Chondrocyte (in vitro differentiated cells): Measurements from ENCODE around the gene CAPSL. TPM values are rescaled to one million over a fixed set of nuclear protein-coding genes. Genes with fewer than 3 reads are reported as not detected.

Experiments used
- DNase-seq: peaks from one replicate; pipeline ENCODE4 v3.0.0; 2021; ENCODE audit warnings: mixed read lengths, low spot score
- H3K27ac Mint-ChIP-seq: one replicate; pipeline ENCODE4 v1.8.0; 2021; ENCODE audit warnings: mild to moderate bottlenecking, moderate library complexity, mixed read lengths; ENCODE audit not compliant: unreplicated experiment
- H3K27me3 Mint-ChIP-seq: 2 replicates; pipeline ENCODE4 v1.8.0; 2021; ENCODE audit warnings: low read depth, mixed read lengths
- H3K36me3 Mint-ChIP-seq: 2 replicates; pipeline ENCODE4 v1.8.0; 2021; ENCODE audit warnings: low read depth, mixed read lengths
- H3K4me1 Mint-ChIP-seq: 2 replicates; pipeline ENCODE4 v1.8.0; 2021; ENCODE audit warnings: low read depth, mild to moderate bottlenecking, mixed read lengths
- H3K4me3 Mint-ChIP-seq: one replicate; pipeline ENCODE4 v1.8.0; 2021; ENCODE audit warnings: mild to moderate bottlenecking, moderate library complexity, mixed read lengths; ENCODE audit not compliant: unreplicated experiment
- H3K9me3 Mint-ChIP-seq: 2 replicates; pipeline ENCODE4 v1.8.0; 2021; ENCODE audit warnings: low read depth, mixed read lengths
- CTCF ChIP-seq: fragments of 200-600 bp; sonication (generic); IDR thresholded peaks from 2 replicates; pipeline ENCODE4 v1.5.0; 2021; ENCODE audit warnings: antibody characterized with exemption, mild to moderate bottlenecking, moderate library complexity
- total RNA-seq: library from RNA; stranded (reverse); gene quantifications from 3 replicates; pipeline ENCODE4 v1.2.1, GENCODE V29; 2021

Gene CAPSL
- total RNA-seq, 1 donor from 2014 or later: not detected

- Mint-ChIP-seq H3K4me1 (no peaks in the 10 kb centered on the region), H3K27ac (no peak overlapping the region), H3K4me3 (no peak overlapping the region), H3K27me3 (peaks cover 10% of the 10 kb centered on the region), H3K36me3 (no peaks in the 10 kb centered on the region), H3K9me3 (peaks cover 2% of the 10 kb centered on the region)
- no peak for DNase-seq
- no peak for TF ChIP-seq CTCF
Measured at GRCh38 chr5:35971878-35972210, 33.4 kb upstream of the CAPSL start.

GRCh38 chr5:35971186-35971877 lies 32.9 kb upstream of the CAPSL start:
- peaks cover 2% of the 10 kb centered on the region for H3K9me3 Mint-ChIP-seq
- peaks cover 12% of the 10 kb centered on the region for H3K27me3 Mint-ChIP-seq
- no peak for TF ChIP-seq CTCF
- no peaks in the 10 kb centered on the region for H3K4me1 Mint-ChIP-seq
- H3K27ac Mint-ChIP-seq: no peak overlapping the region
- no peak overlapping the region for H3K4me3 Mint-ChIP-seq
- no peak for DNase-seq
- H3K36me3 Mint-ChIP-seq: no peaks in the 10 kb centered on the region

- Mint-ChIP-seq H3K27me3 (peaks cover 21% of the 10 kb centered on the region), H3K9me3 (no peaks in the 10 kb centered on the region), H3K4me1 (no peaks in the 10 kb centered on the region), H3K36me3 (no peaks in the 10 kb centered on the region), H3K4me3 (no peak overlapping the region), H3K27ac (no peak overlapping the region)
- no peak for DNase-seq
- TF ChIP-seq CTCF: peak; percentile 67
Measured at GRCh38 chr5:35963381-35963843, 25.0 kb upstream of the CAPSL start.

- no peak for DNase-seq
- peaks cover 20% of the 10 kb centered on the region for H3K27me3 Mint-ChIP-seq
- H3K36me3 Mint-ChIP-seq: no peaks in the 10 kb centered on the region
- peaks cover 3% of the 10 kb centered on the region for H3K9me3 Mint-ChIP-seq
- H3K4me3 Mint-ChIP-seq: no peak overlapping the region
- no peak for TF ChIP-seq CTCF
- H3K4me1 Mint-ChIP-seq: no peaks in the 10 kb centered on the region
- H3K27ac Mint-ChIP-seq: no peak overlapping the region
Measured at GRCh38 chr5:35960328-35960727, 21.9 kb upstream of the CAPSL start.

- H3K27ac Mint-ChIP-seq: no peak overlapping the region
- DNase-seq: no peak
- no peak for TF ChIP-seq CTCF
- H3K36me3 Mint-ChIP-seq: no peaks in the 10 kb centered on the region
- H3K4me3 Mint-ChIP-seq: no peak overlapping the region
- H3K9me3 Mint-ChIP-seq: peaks cover 3% of the 10 kb centered on the region
- H3K27me3 Mint-ChIP-seq: peaks cover 35% of the 10 kb centered on the region
- H3K4me1 Mint-ChIP-seq: no peaks in the 10 kb centered on the region
Measured at GRCh38 chr5:35956429-35956828, 18.0 kb upstream of the CAPSL start.
